HG03060 (cell line): ENCODE results near the gene RNF6.
"Not testable (repeated sequence)": the region's sequence is repeated elsewhere in the genome, so short reads cannot be mapped to it uniquely, and the experiment has no call there.

Experiments
- ATAC-seq: cut with Tn5 transposase; IDR thresholded peaks from one replicate; pipeline ENCODE4 v1.9.1; 2021; ENCODE audit warnings: low read depth, moderate number of reproducible peaks; ENCODE audit not compliant: unreplicated experiment

RNF6 gene

DNA sequence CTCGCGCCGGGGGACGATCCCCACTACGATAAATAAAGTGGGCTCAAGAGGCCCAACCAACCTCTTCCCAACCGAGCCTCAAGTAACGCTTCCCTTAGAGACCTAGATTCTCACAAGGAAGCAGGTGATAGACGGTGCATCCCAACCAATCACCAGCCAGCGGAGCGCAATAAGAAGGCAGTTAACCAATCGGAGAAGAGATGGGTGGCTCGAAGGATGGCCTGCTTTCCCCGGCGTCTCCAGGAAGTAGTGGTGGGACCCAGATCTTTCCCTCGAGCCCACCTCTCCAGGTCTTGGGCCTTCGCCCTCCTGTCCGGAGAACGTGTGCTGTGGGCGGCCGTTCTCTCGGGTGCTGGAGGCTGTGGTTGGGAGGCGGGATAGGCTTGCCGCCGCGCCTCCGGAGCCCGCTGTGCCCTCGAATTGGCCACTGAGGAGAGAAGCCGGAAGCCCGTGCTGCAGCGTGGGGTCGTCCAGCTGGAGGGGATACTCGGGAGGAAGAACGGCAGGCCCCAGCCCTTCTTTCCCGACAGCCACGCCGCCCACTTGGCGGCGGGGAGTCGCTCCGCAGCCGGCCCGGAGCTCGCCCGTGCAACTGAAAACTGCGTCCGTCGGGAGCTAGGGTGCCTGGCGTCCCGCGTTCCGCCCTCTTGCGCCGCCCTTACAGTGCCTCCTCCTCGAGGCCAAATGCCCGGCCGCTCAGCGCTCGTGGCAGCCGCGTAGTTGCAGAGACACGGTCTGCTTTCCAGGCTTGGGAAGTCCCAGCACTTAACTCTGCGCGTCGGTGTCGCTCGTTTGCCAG lies at the start of gene RNF6:
Gene RNF6, minus strand, starts transcription at position 594 of the 799 bp plus-strand sequence. CDS start 2,665 bp downstream, outside the sequence.
- peak; percentile 96 for ATAC-seq

DNA sequence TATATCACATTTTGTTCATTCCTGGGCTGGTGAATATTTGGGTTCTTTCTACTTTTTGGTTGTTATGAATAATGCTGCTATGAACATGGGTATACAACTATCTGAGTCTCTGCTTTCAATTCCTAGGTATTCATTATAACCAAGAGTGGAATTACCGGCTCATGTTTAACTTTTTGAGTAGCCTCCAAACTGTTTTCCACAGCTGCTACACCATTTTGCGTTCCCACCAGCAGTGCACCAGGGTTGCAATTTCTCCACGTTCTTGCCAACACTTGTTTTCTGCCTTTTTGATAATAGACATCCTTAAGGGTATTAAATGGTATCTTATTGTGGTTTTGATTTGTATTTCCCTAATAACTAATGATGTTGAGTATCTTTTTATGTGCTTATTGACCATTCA lies 48.6 kb upstream of the RNF6 start:
- no peak for ATAC-seq

DNA sequence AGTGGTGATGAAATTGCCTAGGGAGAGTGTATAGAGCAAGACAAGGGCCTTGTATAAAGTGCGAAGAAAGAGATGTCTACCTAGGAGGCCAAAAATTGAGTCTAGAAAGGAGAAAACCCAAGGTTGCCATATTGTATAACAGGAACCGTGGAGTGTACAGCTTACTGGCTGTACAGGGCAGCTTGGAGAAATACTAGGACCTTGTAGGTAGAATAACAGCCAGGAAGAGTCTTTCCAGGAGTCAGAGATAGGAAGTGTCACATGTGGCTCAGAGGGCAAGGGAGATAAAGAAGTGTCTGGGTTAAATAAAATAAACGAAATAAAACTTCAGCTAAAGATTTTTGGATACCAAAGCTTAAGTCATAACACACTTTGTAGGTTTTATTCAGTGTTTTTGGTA lies 44.2 kb upstream of the RNF6 start:
- ATAC-seq, result no peak

DNA sequence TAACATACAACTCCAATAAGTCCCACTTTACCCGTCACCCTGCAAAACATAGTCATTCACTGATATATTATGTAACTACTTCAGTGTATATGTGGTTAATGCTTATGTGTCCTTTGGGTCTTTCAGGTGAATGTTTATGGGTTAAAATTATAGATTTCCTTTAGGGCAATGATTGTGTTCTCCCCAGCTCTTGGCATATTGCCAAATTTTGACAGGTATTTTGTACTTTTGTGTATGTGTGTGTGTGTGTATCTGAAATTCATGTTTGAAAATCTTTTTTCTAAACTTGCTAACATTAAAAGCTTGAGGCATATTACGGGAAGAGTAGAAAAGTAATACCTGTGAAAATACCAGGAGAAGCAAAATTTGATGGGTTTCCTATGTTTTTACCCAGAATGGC lies 40.0 kb upstream of the RNF6 start:
- no peak for ATAC-seq

DNA sequence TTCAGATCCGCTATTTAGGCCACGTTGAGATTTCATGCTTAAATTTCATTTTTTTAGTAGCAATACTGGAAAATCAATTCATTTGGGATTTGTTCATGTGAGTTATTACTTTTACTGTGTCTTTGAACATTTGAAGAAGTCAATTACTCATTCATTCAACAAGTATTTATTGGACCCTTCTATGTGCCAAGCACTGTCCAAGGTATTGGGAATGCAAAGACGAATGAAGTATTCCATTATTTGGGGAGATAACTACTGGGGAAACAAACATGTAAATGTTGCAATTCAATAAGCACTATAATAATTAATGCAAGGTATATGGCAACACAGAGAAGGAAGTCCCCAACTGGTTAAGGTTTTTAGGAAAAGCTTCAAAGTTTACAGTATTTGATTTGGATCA lies 37.5 kb upstream of the RNF6 start:
- no peak for ATAC-seq

DNA sequence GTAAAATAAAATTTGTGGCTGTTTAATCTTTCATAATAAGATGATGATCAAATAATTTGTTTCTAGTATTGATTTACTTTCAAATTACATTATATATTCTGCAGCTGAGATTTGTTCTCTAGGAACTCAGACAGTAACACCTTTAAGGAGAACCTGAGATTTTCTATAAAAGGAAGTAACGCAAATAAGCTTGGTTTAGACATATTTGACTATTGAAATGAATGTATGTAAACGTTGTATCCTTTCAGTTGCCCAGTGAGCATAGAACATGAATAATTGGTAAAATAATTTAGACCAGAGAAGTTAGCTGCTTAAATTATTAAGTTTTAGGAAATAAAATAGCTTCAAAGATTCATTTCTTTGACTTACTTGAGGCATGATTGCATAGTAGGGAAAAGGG lies 34.9 kb upstream of the RNF6 start:
- no peak for ATAC-seq

DNA sequence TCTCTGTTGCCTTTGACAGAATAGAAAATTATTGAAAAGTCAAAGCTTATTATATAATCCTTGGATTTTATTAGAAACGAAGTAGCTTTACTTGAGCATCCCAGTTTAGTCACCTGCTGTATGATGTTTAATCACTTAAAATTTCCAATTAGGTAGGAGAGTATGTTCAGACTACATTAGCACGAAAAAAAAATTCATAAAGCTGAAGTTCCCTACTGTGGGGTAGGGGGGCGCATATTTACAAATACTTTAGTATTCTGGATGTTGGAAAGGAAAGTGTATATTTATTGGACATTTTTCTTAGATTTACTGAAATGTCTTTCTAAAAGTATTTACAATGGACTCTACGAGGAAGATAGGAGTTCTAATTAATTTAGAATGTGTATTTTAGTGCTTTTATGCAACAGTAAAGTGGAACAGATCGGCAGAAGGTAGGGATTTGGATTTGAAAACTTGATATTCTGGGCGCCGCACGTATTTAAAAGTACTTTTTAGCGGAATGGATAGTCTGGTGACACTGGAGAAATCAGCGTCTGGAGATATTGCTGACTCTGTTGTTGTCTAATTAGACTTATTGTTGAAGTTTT lies 33.7 kb upstream of the RNF6 start:
- ATAC-seq, result no peak

DNA sequence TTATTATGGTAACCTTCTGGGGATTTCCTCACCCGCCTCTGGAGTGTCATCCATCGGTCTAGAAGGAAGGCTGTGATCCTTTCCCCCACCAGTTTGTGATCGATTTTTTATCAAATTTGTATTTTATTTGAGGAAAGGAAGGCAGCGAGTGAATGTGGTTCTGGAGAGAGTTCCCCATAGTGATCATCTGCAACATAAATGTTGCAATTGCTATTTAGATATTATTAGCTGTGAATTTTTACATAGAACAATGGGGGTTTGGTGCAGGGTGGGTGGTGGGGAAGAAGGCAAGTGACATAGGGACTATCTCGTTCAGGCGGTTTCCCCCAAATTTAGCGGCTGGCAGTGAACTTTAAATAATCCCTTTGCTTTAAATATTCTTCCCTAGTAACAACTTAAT lies 33.0 kb upstream of the RNF6 start:
- ATAC-seq, result no peak

DNA sequence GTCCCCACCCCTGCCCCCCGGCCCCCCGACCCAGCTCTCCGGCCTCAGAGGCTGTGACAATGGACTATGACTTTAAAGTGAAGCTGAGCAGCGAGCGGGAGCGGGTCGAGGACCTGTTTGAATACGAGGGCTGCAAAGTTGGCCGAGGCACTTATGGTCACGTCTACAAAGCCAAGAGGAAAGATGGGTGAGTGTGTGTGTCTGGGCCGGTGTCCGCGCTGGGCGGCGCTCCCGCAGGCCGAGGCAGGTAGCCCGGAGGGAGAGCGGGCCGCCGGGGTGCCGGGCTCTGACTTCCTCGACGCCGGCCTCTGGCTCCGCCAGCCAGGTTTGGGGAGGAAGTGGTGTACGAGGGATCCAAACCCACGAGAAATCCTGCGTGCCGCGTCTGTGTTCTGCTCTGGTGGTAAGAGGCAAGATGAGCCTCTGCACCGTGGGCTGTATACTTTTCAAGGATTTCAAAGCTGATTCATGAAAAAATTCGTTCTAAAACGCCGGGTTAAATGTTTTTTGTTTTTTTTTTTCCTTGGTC lies 32.5 kb upstream of the RNF6 start:
- peak; percentile 18 for ATAC-seq

DNA sequence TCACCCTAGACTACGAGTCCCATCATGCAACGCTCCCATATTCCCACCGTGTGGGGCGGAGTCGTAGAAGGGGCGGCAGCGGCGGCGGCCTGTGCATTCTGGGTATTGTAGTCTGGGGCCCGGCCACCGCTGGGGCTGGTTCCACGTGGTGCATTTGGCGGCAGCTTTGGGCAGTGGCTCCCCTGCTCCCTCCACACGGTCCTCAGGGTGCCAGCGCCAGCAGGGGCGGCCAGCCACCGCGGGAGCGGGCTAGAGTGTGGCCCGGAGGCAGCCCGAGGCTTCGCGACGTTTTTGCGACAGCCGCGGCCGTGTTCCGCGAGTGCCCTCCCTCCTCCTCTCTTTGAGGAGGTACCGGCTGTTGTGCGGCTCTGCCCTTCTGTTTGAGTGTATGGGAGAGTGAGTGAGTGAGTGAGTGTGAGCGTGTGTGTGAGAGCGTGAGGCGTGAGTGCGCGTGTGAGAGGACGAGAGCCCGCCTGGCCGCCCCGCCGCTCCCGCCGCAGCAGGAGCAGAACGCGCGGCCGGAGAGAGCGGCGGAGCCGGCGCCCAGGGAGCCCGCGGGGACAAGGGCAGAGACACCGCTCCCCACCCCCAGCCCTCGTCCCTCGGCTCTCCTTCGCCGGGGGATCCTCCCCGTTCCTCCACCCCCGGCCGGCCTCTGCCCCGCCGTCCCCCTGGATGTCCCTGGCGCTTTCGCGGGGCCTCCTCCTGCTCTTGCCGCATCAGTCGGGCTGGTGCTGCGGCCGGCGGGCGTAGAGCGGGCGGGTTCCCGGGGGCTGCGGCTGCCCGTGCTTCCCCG lies 31.9 kb upstream of the RNF6 start, which contains the start of gene CDK8:
Gene CDK8, plus strand, starts transcription at position 343 of the 796 bp plus-strand sequence. CDS start 513 bp downstream, outside the sequence.
- peak; percentile 77 for ATAC-seq

DNA sequence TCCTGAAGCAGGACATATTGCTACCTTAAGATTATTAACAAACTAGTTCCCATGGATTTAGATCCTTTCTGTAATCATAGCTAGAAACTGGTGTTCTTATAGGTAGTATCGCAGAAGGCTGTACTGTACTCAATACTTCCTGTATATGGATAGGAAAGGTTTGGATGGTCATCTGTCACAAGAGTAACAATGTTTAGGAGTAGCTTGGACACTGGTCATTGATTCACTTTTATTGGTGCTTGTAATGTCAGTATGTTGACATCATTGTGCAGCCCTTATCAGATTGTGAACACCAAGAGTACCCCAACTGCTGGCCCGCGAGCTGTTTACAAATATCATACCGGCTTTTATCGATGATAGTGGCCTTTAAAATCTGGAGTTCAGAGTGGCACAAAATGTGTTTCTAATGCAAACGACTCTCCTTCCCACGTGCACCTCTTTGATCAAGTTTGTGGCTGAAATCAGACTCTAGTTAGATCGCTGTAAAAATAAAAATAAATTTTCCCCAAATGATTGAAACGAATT lies 31.2 kb upstream of the RNF6 start:
- no peak for ATAC-seq

DNA sequence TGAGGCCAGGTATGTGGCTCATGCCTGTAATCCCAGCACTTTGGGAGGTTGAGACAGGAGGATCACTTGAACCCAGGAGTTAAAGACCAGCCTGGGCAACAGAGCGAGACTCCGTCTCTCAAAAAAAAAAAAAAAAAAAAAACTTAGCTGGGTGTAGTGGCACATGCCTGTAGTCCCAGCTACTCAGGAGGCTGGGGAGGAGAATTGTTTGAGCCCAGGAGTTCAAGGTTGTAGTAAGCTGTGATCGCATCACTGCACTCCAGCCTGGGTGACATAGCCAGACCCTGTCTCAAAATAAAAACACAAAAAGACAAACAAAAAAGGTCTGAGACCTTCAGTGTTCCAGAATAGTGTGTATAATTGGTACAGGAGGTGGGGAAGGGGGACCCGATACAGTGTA lies 29.9 kb upstream of the RNF6 start:
- not testable (repeated sequence) for ATAC-seq

DNA sequence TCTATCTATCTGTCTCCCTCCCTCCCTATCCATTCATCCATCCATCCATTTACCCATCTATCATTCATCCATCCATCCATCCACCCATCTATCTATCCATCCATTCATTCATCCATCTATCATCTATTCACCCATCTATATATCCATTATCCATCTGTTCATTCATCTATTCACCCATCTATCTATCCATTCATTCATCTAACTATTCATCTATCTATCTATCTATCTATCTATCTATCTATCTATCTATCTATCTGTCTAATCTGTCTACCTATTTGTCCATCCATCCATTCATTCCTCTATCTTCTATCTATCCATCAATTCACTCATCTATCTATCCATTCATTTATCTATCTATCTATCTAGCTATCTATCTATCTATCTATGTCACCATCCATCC lies 27.4 kb upstream of the RNF6 start:
- no peak for ATAC-seq

DNA sequence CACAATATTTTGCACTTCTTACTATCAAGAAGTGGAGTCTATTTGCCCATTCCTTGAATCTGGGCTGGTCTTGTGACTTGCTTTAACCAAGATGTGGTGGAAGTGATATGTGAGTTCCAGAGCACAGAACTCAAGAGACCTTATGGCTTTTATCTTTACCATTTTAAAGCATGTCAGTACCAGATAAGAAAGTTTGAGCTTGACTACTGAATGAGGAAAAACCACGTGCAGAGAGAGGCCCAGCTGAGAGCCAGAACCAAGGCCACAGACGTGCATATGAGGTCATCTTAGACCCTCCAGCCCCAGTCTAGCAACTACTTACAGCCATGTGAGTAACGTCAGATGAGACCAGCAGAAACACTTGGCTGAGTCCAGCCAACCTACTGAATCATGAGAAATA lies 25.5 kb upstream of the RNF6 start:
- no peak for ATAC-seq

DNA sequence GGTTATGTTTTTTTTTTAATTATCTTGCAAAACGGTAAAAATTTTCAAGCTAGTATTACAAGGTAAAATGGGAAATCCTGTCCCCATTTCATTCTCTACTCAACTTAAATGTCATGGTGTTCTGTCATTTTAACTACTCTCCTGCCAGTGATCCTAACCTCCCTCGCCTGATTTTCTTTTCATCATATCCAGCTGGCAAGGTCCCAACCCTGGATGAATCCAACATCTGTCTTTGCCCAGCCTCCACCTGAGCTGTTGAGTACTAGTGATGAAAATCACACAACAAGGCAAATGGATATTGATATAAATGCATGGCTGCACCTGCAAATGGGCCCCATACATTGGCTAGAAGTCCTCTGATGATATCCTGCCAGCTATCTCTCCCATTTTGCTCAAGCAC lies 24.9 kb upstream of the RNF6 start:
- no peak for ATAC-seq

DNA sequence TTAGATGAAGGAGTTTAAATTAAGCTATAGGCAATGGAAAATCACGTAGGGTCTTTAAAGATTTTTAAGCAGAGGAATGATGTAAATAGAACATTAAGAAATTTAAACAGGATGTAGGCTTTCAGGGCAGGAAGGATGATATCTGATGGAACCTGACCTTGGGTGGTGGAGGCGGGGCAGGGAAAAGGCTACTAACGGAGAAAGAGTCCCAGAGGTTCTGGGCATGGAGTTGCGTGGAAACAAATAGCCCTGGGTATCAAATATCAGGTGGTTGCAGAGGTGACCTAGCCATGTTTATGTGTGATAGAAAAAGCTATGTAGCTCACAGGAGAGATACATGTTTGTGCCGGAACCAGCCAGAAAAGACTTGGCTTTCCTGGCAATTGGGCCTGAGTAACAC lies 24.0 kb upstream of the RNF6 start:
- no peak for ATAC-seq

DNA sequence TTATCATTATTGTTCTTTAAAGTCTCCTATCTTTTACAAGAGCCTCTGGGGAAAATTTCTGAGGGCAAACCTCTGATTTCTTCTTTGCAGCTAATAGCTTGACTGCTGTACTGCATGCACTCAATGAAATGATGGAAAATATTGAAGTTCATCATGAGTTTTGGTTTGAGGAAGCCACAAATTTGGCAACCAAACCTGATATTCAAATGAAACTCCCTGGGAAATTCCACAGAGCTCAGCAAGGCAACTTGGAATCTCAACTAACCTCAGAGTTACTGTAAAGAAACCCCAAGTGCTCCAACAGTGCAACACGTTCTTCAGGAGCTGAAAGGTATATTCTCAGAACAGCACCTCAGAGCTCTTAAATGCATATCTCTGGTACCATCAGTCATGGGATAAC lies 14.2 kb upstream of the RNF6 start:
- ATAC-seq, result no peak

DNA sequence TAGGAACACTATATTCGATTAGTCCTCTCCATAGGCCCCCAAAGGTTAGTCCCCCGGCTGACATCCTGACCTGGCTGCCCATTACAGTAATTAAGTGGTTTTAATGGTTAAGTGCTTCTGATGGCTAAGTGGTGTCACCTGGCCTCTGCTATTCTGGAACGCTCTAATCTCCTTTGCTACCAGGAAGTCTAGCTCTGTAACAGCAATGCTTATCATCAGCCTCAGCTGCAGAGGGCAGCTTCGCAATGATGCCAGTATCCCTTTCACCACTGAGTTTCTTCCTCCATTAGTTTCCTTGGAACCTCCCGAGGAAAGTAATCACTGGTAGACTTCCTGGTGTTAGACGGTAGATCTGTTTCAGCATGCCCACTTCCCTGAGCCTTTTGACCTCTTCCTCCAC lies 8.6 kb upstream of the RNF6 start:
- ATAC-seq, result no peak

DNA sequence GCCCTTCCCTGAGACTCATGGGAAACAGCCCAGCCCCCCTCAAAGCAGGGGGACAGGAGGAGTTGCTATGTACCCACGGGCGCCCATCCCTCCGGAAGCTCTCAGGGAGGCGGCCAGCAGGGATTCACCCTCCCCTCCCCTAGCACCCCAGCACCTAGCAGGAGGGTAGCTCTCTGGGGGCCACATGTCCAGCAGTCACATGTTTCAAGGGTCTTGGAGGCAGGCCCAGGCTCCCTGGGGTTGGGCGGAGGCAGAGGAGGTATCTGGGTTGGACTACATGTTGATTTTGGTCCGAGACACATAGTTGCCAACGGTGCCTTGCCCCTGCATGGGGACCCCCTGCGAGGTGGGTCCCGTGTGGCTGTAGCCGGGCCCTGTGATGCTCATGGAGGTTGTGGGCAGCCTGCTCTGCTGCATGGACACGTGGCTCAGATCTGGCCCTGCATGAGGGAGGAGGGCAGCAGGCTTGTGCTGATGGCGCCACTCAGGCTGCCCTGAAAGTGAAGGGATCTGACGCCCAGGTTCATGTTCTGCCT lies 7.0 kb upstream of the RNF6 start:
- ATAC-seq, result no peak

DNA sequence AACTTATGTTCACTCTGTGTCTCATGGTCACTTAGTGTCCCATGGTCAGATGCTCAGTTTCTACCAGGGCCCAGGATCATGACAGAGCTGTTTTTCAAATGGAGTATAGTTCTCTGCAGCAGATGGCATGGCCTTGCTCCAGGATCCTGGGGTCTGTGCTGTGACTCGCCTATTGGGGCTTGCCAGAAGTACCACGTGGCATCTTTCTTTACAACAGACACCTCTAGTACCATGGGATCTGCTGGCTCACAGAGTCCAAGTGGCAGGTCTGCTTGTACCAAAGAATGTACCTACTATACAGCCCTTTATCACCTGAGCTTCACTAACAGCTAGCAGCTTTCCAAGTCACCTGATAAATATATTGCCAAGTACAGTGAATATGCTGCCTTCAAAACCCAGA lies 6.0 kb upstream of the RNF6 start:
- no peak for ATAC-seq
